GM21825 (cell line): ENCODE results near the gene TINAGL1.
"Not testable (repeated sequence)": the region's sequence is repeated elsewhere in the genome, so short reads cannot be mapped to it uniquely, and the experiment has no call there.

ENCODE experiments used
- ATAC-seq: cut with Tn5 transposase; IDR thresholded peaks from one replicate; pipeline ENCODE4 v1.9.1; 2021; ENCODE audit warnings: mild to moderate bottlenecking, moderate library complexity; ENCODE audit not compliant: unreplicated experiment

The TINAGL1 gene

DNA sequence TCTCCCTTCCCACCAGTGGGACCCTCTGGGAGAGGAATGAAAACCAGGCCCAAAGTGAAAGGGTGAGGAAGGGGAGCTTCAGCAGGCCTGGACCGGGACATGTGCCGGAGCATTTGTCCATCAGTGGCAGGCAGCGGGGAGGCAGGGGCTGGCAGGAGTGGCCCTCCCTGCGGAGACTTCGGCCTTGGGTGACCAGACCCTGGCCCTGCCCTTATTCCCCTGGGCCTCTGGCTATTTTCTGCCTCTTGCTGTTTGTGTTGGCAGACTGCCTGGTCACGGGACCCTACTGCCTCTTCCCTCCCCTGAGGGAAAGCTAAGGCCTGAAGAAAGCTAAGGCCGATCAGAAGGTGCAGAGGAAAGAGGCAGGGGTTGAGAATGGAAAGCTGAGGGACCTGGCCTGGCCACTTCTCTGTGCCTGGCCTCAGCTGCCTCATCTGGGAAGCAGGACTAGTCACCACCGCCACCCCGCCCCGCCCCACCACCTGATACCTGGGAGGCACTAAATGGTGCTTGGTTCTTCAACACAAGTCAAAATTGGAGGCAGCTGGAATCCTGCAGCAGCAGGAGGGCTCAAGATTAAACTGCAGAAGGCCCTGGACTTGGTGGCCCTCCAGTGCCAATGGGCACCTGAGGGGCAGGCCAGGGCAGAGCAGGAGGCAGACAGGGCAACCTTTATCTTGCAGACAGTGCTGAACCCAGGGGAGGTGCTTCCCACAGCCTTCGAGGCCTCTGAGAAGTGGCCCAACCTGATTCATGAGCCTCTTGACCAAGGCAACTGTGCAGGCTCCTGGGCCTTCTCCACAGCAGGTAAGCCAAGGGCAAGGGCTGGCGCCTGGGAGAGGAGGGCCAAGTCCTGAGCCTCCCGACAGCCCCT lies 7.9 kb downstream of the TINAGL1 start:
- no peak for ATAC-seq

DNA sequence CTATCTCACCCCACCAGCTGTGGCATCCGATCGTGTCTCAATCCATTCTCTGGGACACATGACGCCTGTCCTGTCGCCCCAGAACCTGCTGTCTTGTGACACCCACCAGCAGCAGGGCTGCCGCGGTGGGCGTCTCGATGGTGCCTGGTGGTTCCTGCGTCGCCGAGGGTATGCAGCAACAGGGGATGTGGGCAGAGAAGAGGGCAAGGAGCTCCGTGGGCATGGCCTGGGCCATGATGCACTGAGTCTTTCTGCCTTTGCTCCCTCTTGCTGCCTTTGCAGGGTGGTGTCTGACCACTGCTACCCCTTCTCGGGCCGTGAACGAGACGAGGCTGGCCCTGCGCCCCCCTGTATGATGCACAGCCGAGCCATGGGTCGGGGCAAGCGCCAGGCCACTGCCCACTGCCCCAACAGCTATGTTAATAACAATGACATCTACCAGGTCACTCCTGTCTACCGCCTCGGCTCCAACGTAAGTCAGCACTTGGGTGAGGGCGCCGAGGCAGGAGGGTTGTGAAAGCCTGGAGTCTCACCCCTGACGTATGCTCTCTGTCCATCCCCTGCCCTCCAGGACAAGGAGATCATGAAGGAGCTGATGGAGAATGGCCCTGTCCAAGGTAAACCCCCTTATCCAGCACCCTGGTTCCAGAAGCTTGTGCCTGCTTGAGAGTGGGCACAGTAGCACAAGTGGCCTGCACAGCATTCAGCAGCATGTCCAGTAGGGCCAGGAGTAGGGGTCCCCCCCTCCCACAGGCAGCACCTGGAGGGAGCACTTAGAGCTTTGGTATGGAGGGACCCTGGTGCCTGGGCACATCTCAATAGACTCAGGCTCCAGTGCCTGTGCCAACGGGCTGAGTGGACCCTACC lies 8.8 kb downstream of the TINAGL1 start:
- no peak for ATAC-seq

DNA sequence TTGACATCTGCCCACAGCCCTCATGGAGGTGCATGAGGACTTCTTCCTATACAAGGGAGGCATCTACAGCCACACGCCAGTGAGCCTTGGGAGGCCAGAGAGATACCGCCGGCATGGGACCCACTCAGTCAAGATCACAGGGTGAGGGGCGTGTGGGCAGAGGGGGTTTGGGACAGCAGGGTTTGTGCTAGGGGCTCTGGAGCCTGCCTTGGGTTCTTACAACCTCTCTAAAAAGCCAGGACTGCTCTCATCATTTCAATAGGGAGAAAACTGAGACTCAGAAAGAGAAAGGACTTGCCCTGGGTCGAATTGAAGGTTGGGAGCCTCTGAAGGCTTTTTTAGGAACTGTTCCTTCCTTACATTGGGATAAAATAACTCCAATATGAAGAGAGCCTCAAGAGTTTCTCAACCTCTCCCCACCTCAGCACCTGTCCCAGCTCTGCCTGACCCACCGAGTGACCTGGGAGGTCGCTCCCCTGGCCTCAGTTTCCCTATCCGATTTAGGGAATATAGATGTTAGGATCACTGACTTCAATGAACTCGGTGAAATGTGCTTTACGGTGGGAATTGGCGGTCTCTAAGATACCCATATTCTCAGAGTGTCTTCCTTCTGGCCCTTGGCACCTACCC lies 9.5 kb downstream of the TINAGL1 start:
- no peak for ATAC-seq

DNA sequence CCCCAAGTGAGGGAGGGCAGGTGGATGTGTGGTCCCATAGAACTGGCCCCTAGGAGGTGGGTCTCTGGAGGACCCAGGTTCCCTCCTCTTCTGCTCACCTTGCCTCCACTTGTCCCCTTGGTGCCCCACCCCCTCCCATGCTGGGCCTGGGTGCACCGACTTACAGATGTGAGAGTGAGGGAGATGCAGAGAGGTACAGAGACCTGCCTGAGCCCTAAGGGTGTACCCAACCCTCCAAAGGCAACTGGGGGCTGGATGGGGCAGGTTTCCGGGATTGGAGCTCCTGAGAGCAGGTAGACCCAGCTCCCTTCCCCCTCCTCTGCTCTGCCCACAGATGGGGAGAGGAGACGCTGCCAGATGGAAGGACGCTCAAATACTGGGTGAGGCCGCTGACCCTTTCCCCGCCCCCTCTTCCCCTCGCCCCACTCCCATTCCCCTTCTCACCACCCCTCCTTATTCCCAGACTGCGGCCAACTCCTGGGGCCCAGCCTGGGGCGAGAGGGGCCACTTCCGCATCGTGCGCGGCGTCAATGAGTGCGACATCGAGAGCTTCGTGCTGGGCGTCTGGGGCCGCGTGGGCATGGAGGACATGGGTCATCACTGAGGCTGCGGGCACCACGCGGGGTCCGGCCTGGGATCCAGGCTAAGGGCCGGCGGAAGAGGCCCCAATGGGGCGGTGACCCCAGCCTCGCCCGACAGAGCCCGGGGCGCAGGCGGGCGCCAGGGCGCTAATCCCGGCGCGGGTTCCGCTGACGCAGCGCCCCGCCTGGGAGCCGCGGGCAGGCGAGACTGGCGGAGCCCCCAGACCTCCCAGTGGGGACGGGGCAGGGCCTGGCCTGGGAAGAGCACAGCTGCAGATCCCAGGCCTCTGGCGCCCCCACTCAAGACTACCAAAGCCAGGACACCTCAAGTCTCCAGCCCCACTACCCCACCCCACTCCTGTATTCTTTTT lies 10.3 kb downstream of the TINAGL1 start:
- no peak for ATAC-seq

DNA sequence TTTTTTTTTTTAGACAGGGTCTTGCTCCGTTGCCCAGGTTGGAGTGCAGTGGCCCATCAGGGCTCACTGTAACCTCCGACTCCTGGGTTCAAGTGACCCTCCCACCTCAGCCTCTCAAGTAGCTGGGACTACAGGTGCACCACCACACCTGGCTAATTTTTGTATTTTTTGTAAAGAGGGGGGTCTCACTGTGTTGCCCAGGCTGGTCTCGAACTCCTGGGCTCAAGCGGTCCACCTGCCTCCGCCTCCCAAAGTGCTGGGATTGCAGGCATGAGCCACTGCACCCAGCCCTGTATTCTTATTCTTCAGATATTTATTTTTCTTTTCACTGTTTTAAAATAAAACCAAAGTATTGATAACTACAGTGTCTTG lies 11.0 kb downstream of the TINAGL1 start:
- not testable (repeated sequence) for ATAC-seq

DNA sequence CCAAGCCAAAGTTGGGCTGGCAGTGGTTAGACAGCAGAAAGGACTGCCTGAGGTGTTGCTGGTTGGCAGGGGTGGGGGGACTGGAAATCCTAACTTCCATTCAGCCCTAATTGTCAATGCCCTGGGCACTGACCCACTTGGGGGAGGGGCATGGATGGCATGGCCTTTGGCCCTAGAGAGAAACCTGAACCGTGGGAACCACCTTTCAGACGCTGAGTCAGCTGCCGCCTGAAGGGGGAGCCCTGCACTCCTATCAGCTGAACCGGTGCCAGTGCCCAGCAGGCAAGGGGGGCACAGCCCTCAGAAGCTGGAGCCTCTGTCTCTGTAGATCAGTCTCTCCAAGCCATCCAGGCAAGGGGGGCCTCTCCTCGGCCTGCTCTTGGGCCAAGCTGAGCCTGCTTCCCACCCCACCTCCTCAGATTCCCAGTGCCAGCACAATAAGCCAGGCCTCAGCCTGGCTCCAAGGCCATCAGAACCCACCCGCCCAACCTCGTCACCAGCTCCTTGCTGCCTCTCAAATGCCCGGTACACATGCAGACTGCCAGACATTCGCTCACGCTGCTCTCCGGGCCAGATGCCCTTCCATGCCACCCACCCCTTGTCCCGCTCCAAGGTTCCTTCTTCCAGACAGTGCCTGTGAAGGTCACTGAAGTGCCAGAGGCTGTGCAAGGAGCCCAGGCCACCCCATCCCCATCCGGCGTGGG lies 11.6 kb downstream of the TINAGL1 start:
- no peak for ATAC-seq

DNA sequence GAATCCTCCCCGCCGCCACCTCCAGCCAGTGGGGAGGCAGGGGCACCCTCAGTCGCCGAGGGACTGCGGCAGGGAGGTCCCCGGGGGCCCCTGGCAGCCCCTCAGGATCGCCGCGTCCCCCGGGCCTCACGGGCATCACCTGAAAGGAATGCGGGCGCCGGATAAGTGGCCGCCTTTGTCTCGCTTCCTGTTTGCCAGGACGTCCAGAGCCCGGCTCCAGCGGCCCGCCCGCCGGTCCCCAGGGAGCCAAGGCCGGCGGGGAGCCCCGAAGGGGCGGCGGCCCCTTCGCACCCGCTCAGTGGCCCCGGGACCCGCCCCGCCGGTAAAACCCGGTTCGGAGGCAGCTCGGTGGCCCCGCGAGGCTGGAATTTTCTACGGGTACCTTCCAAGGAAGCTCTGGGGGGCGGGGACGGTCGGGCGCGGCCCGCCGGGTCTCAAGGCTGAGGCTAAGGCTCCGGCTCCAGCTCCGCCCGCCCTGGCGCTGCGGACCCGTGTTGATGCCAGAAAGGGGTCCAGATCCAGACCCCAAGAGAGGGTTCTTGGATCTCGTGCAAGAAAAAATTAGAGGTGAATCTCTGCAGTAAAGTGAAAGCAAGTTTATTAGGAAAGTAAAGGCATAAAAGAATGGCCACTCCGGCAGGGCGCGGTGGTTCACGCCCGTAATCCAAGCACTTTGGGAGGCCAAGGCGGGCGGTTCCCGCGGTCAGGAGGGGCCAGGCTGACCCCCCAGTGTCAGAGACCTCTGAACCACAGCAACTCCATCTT lies 12.6 kb downstream of the TINAGL1 start:
- no peak for ATAC-seq

DNA sequence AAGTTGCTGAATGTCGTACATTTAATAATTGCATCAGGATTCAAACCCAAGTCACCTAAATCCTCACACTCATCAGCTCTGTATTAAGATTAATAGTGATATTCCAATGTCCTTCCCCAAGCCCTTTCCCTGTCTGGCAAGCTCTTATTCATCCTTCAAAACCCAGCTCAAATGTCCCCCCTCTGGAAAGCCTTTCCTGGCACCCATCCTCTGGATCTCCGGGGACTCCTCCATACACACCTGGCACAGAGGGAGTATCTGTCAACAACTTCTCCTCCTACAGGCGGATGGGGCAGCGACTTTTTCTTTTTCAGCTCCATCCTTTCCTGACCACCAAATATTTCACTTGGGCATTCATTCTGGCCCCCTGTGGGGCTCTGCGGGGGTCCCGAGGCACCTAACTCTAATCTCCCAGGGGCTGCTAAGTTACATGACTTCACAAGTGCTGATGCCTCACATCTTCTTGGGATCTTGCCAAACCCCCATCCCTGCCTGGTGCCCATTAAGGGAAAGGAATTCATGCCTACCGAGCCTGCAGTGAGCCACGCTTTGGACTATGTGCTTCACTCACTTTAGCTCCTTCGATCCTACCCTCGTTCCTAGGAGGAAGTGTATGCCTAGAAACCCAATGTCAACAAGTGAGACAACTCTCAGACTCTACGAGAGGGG lies 15.2 kb downstream of the TINAGL1 start:
- ATAC-seq: no peak

DNA sequence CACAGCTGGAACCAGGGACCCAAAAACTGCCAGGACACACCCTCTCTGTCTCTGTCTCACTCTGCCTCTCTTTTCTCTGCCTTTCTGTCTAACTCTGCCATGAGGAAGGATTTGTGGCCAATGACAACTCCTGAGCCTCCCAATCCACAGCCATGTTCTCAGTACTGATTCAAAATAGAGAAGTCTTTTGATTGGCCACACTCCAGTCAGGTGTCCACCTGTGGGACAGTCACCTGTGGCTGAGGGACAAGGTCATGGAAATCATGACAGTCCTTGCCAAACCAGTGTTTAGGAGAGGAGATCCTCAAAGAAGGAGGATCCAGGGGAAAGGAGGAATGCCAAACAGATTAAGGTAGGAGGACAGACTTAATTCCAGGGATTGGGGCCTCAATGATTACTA lies 15.8 kb downstream of the TINAGL1 start:
- ATAC-seq: no peak

DNA sequence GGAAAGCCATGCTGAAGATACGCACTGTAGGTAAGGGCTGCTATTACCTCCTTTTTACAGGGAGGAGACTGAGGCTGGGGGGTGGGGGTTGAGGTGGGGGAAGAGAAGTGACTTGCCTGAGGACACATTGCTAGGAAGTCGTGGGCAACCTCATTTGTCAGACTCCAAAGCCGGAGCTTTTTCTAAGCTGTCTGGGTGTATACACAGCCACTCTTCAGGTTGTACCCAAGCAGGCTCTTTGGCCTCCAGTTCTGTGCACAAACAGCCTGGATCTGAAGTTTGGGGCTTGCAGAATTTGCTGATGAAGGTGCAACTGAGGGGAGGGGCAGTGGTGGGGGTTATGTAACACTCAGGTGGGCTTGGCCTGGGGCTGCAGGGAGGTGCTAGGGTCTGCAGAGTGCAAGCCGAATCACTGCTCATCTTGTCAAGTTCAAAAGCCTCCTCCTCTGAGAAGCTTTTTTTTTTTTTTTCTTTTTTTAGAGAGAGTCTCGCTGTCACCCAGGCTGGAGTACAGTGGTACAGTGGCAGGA lies 16.9 kb downstream of the TINAGL1 start:
- ATAC-seq: no peak

DNA sequence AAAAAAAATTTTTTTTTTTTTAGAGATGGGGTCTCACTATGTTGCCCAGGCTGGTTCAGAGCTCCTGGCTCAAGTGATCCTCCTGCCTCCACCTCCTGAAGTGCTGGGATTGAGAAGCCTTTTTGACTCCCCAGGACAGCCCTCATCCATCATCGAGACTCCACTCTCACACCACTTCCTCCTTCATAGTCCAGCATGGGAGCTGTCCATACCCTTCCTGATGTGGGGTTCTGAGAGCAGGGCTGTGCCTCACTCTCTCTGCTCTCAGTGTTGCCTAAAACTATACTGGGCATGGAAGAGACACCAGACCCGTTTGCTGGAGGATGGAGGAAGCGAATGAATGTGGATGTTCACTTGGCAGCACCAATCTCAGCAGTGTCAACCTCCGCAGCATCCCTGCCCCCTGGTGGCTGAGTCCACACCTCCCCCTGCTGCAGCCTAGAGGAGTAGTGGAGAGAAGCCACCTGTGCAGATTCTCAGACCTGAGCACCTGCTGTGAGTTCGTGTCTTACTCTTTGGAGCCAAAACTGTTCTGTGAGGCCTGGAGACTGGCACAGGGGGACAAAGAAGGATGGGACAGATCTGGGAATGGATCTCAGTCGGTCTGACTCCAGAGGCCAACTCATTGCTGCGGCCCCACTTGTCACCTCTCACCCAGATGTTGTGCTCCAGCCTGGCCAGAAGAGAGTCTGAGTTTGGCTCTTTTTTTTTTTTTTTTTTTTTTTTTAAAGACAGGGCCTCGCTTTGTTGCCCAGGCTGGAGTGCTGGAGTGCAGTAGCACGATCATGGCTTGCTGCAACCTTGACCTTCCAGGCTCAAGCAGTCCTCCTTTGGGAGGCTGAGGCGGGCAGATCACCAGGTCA lies 17.7 kb downstream of the TINAGL1 start:
- no peak for ATAC-seq

DNA sequence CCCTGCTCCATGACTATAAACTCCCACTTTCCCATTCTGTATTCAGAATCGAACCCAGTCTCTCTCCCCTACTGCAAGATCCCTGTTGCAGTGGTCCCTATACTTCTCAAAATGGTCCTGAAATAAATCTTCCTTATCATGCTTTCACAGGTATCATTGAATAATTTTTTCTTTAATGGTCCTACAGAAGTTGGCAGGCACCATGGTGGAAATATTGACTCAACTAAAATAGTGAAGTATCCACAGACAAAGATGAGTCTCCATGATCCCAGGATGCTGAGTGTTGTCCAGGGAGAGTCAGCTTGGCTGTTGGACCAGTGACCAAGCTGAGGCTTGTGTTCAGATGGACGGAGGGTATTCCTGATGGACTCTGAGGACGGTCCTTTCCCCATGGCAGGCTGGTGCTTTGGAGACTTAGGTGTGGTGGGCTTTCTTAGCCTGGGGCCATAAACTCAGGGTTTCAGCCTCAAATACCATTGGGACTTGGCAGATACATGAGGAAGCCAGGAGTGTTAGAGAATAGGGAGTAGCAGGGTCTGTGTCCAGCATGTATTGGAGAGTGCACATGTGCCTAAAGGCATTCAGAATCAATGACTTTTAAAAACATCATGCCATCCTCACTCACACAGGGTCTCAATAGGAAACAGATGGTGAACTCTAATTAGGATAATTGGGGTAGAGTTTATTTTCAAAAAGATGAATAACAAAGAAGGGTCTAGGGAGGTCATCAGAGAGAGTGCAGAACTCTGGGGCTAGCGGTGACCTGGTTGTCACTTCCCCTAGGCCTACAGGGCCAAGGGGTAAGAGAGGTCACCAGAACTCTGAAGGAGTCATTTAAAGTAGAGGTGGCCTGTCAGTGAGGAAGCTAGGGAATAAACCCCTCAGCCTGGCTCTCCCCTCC lies 19.8 kb downstream of the TINAGL1 start:
- no peak for ATAC-seq

DNA sequence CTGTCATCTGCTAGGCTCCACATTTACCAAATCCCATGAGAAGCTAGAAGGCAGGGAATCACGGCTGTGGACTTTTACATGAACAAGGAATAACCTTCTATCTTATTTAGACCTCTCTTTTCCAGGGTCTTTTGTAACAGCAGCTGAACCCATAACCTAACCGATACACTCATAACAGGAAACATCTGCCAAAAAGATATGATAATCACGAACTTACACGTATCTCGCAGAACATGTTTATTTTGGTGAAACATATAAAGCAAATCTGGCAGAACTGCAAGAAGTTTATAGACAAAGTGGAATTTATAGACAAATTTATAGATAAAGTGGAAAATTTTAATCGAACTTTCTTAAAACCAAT lies 20.4 kb downstream of the TINAGL1 start:
- no peak for ATAC-seq

DNA sequence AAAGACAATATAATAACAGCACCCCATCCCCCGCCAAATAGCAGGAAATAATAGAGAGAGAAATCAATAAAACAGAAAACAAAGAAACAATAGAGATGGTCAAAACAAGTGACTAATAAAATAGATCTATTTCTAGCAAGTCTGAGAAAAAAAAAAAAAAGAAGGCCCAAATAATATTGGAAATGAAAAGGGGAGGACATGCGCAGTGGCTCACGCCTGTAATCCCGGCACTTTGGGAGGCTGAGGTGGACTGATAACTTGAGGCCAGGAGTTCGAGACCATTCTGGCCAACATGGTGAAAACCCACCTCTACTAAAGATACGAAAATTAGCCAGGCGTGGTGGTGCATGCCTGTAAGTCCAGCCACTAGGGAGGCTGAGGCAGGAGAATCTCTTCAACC lies 22.7 kb downstream of the TINAGL1 start:
- no peak for ATAC-seq

DNA sequence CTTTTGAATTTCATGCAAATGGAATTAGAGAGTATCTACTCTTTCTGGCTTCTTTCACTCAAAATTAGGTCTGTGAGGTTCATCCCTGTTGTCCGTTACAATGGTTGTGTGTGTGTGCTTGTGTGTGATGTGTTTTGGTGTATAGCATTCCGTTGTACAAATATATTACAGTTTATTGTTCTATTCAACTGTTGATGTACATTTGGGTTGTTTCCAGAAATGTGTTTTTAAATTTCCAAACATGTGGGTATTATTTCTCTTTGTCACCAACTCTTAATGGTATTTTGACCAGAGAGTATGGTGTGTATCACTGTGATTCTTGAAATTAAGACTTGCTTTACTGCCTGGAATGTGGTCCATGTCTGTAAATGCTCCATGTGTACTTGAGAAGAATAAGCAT lies 24.3 kb downstream of the TINAGL1 start:
- ATAC-seq: no peak

DNA sequence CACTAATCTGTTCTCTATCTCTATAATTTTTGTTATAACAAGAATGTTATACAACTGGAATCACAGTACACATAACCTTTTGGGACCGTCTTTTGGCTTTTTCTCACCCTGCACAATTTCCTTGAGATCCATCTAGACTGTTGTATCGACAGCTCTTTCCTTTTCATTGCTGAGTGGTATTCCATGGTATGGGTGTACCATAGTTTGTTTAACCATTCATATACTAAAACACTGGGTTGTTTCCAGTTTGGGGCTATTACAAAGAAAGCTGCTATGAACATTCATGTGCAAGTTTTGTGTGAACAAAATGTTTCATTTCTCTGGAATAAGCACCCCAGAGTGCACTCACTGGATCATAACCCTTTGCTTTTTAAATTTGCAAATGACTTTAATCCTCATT lies 25.8 kb downstream of the TINAGL1 start:
- ATAC-seq: no peak
